ENCODE results near the gene CMC2. TPM values are rescaled to one million over a fixed set of nuclear protein-coding genes. Genes with fewer than 3 reads are reported as not detected.
A peak's percentile ranks its signal among the peaks of the same experiment; 100 is the strongest.

Gene CMC2
- total and polyA plus RNA-seq, 10 of the 15 experiments (the other 5 are each of a cell fraction or from before 2014, with no cell fraction given), result 62.8 to 251 (median 157) TPM

- intact Hi-C loops (cut with micrococcal nuclease; ENCODE audit: unreplicated experiment) (loop anchor here (10.0 kb wide), 3 partner anchors 312 to 1652 kb away; partner anchors contain the start of gene GAN), in situ Hi-C loops (cut with MboI) (no loop called here)
- Histone ChIP-seq H3K4me2 (ENCODE audit: control insufficient read depth, insufficient read depth) (peak overlapping the region; percentile 48), H3K4me3 (peak overlapping the region; percentile 59; the same call in 1 of the 2 replicates), H3K4me1 (ENCODE audit: control insufficient read depth, insufficient read depth, low read length) (peaks cover 3% of the 10 kb centered on the region), H3K9ac (ENCODE audit: control insufficient read depth, insufficient read depth, low read length) (no peak overlapping the region), H2AFZ (ENCODE audit: control insufficient read depth, low read depth, low read length) (no peak overlapping the region), H3K36me3 (ENCODE audit: control insufficient read depth in 2 of 2, insufficient read depth in 2 of 2, low read length in 1 of 2) (0 out of 4 replicates have a peak, but pooled peaks cover 0 to 2% of the 10 kb centered on the region in 2 experiments), H3K27me3 (replicated peaks in 1 of 2; ENCODE audit: control insufficient read depth in 2 of 2, insufficient read depth in 2 of 2, low read length in 1 of 2) (no peaks in the 10 kb centered on the region), H3K27ac (ENCODE audit: control insufficient read depth, insufficient read depth) (peak overlapping the region; percentile 40; the same call in 1 of the 2 replicates), H3K9me3 (replicated peaks; ENCODE audit: control insufficient read depth, insufficient read depth, low read length) (no peaks in the 10 kb centered on the region; the same call in 2 of the 3 replicates), H3K79me2 (ENCODE audit: control insufficient read depth, insufficient read depth, low read length) (peaks cover 89% of the 10 kb centered on the region), H4K20me1 (ENCODE audit: control insufficient read depth, insufficient read depth) (no peaks in the 10 kb centered on the region)
- BruUV-seq (replicated peaks), result no TSS peak
- ChIA-PET CTCF (interaction anchor here (0.7 to 5.1 kb wide), 8 partner anchors 9 to 736 kb away, joined by 3 to 67 read pairs (median 6); partner anchors contain the start of gene ATMIN), POLR2A (interaction anchor here (1.4 to 4.2 kb wide), 3 partner anchors 10 to 32 kb away, joined by 4 to 25 read pairs (median 4); partner anchors contain the start of gene ATMIN), SMC1A (ENCODE audit: uncharacterized antibody, unreplicated experiment) (interaction anchor here (1.0 to 2.1 kb wide), 5 partner anchors 8 to 32 kb away, joined by 3 to 6 read pairs (median 4); no protein-coding TSS in a partner anchor), RAD21 (ENCODE audit: unreplicated experiment) (interaction anchor here (0.6 to 1.9 kb wide), 5 partner anchors 10 to 771 kb away, joined by 3 to 6 read pairs (median 4); no protein-coding TSS in a partner anchor)
- TF ChIP-seq, protein P1, sequence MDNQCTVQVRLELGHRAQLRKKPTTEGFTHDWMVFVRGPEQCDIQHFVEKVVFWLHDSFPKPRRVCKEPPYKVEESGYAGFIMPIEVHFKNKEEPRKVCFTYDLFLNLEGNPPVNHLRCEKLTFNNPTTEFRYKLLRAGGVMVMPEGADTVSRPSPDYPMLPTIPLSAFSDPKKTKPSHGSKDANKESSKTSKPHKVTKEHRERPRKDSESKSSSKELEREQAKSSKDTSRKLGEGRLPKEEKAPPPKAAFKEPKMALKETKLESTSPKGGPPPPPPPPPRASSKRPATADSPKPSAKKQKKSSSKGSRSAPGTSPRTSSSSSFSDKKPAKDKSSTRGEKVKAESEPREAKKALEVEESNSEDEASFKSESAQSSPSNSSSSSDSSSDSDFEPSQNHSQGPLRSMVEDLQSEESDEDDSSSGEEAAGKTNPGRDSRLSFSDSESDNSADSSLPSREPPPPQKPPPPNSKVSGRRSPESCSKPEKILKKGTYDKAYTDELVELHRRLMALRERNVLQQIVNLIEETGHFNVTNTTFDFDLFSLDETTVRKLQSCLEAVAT (IDR thresholded peaks at IDR 0.05), result peak; percentile 91
- no peak for TF ChIP-seq TCF7 (IDR thresholded peaks at IDR 0.05; ENCODE audit: borderline replicate concordance)
- WGBS (ENCODE audit: insufficient coverage, insufficient replicate concordance, low lambda C conversion rate, missing lambda C conversion rate), result 79% methylated on average over 4 of the region's 4 CpGs
- FAIRE-seq (no peak), ATAC-seq (no peak), DNase-seq (ENCODE audit: low read depth, low spot score) (no peak)
Observed at GRCh38 chr16:81003064-81003463, 3.6 kb downstream of the CMC2 start.

- no peak for DNase-seq (ENCODE audit: low read depth, low spot score)
- ChIA-PET POLR2A (interaction anchor here (0.7 to 1.4 kb wide), 2 partner anchors 8 to 74 kb away, joined by 3 to 4 read pairs; no protein-coding TSS in a partner anchor), RAD21 (ENCODE audit: unreplicated experiment) (interaction anchor here (1.5 kb wide), 1 partner anchor 34 kb away, joined by 4 read pairs; the partner anchor contains the start of gene ATMIN), CTCF (interaction anchor here (0.8 to 5.1 kb wide), 2 partner anchors 34 to 53 kb away, joined by 3 to 67 read pairs; partner anchors contain the start of gene ATMIN), SMC1A (ENCODE audit: uncharacterized antibody, unreplicated experiment) (interaction anchor here (0.6 to 2.1 kb wide), 4 partner anchors 8 to 260 kb away, joined by 3 to 6 read pairs (median 3); no protein-coding TSS in a partner anchor)
- 0 out of 4 replicates have a peak, but pooled peaks cover 0 to 2% of the 10 kb centered on the region in 2 experiments for H3K36me3 ChIP-seq (ENCODE audit: control insufficient read depth in 2 of 2, insufficient read depth in 2 of 2, low read length in 1 of 2)
- H3K4me3 ChIP-seq, result no peak overlapping the region
- no peak for FAIRE-seq
- TF ChIP-seq ZNF384 (IDR thresholded peaks at IDR 0.05; ENCODE audit: borderline replicate concordance, low read depth, low read length) (peak; percentile 13; the same call in 1 of the 2 replicates), RFX5 (IDR thresholded peaks at IDR 0.05; ENCODE audit: low read depth, low read length) (no peak)
- H3K4me1 ChIP-seq (ENCODE audit: control insufficient read depth, insufficient read depth, low read length), result peaks cover 3% of the 10 kb centered on the region
- H3K4me2 ChIP-seq (ENCODE audit: control insufficient read depth, insufficient read depth), result 0 out of 2 replicates have a peak overlapping the region, but pooled peaks have one; percentile 25
- 66% methylated on average over 5 of the region's 5 CpGs for WGBS (ENCODE audit: insufficient coverage, insufficient replicate concordance, low lambda C conversion rate, missing lambda C conversion rate)
- no peaks in the 10 kb centered on the region for H4K20me1 ChIP-seq (ENCODE audit: control insufficient read depth, insufficient read depth)
- in situ Hi-C loops (cut with MboI), result no loop called here
- BruUV-seq (replicated peaks), result no TSS peak
- no peak overlapping the region for H3K9ac ChIP-seq (ENCODE audit: control insufficient read depth, insufficient read depth, low read length)
- intact Hi-C loops (cut with micrococcal nuclease; ENCODE audit: unreplicated experiment), result loop anchor here (10.0 kb wide), 3 partner anchors 313 to 1653 kb away; partner anchors contain the start of gene GAN
- no peak overlapping the region for H2AFZ ChIP-seq (ENCODE audit: control insufficient read depth, low read depth, low read length)
- no peak overlapping the region for H3K27ac ChIP-seq (ENCODE audit: control insufficient read depth, insufficient read depth)
- peaks cover 97% of the 10 kb centered on the region for H3K79me2 ChIP-seq (ENCODE audit: control insufficient read depth, insufficient read depth, low read length)
- H3K9me3 ChIP-seq (replicated peaks; ENCODE audit: control insufficient read depth, insufficient read depth, low read length), result no peaks in the 10 kb centered on the region; the same call in 2 of the 3 replicates
- H3K27me3 ChIP-seq (replicated peaks in 1 of 2; ENCODE audit: control insufficient read depth in 2 of 2, insufficient read depth in 2 of 2, low read length in 1 of 2), result no peaks in the 10 kb centered on the region
- ATAC-seq, result no peak
Observed at GRCh38 chr16:81001330-81001729, 5.4 kb downstream of the CMC2 start.

Measured in GM12878 (cell line).